ENCODE measurements around the gene COL5A1.

The COL5A1 gene

GRCh38 chr9:134641173-134641989 lies at the start of gene COL5A1:
Gene COL5A1, plus strand, starts transcription at chr9:134641803. Its CDS starts 385 bp downstream, at chr9:134642188.
- DNase-seq (ENCODE audit: low read depth in 2 of 2), result peak; percentile 87 to 91

- peak; percentile 73 to 76 for DNase-seq (ENCODE audit: low read depth in 2 of 2)
Observed at GRCh38 chr9:134592018-134592818, 49.4 kb upstream of the COL5A1 start.

GRCh38 chr9:134592819-134593200 lies 48.8 kb upstream of the COL5A1 start:
- DNase-seq (ENCODE audit: low read depth in 2 of 2), result no peak

DNA sequence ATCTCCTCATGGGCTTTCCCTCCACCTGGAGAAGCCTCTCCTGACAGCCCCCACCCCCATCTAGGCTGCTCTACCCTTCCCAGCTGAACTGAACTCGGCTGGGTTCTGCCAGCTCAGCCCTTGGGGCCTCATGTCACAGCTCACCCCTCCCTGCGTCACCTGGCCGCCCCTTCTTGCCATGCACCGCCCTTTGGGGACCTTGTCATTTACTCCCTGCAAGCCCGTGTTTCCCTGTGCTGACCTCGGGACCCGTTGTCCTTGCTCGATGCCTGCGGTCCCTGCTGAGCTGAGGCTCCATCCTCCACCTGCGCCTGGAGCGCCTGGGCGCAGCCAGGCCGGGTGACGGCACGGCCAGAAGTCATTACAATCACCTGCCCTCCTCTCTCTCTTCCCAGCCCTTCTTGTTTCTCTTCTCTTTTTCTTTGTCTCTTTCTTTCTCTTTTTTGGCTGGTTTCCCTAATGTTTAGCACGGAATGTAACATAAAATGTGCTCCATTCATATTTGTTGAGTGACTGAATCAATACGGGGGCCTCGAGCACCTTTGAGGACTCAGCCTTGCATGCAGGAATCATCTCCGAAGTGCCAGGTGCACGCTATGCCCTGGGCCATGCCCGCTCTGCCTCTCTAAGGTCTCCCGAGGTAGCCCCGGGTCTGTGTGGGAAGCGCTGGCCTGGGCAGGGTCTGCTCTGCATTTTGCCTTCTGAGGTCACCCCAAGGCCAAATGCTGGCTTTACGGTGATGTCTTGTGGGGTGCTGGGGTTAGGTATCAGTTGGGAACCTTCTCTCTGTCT lies 48.1 kb upstream of the COL5A1 start:
- no peak for DNase-seq (ENCODE audit: low read depth in 2 of 2)

- DNase-seq (ENCODE audit: low read depth in 2 of 2), result no peak
Observed at GRCh38 chr9:134594078-134594941, 47.3 kb upstream of the COL5A1 start.

DNA sequence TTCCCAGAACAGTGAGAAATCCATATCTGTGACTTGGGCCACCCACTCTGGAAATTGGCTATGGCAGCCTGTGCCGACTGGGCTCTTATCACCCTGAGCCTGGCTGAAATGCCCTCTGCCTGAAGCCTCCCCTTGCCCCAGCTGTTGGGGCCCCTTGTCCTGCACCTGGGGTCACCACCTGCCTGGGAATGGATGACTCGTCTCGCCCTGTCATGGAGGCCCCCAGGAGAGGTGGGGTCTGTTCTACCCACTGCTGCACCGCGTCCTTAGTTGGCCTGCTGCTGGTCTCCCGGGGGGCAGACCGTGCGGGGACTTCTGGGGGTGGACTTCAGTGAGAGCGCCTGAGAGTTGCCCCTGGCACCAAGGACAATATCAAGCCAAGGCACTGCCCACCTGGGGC lies 46.6 kb upstream of the COL5A1 start:
- DNase-seq (ENCODE audit: low read depth in 2 of 2), result no peak

DNA sequence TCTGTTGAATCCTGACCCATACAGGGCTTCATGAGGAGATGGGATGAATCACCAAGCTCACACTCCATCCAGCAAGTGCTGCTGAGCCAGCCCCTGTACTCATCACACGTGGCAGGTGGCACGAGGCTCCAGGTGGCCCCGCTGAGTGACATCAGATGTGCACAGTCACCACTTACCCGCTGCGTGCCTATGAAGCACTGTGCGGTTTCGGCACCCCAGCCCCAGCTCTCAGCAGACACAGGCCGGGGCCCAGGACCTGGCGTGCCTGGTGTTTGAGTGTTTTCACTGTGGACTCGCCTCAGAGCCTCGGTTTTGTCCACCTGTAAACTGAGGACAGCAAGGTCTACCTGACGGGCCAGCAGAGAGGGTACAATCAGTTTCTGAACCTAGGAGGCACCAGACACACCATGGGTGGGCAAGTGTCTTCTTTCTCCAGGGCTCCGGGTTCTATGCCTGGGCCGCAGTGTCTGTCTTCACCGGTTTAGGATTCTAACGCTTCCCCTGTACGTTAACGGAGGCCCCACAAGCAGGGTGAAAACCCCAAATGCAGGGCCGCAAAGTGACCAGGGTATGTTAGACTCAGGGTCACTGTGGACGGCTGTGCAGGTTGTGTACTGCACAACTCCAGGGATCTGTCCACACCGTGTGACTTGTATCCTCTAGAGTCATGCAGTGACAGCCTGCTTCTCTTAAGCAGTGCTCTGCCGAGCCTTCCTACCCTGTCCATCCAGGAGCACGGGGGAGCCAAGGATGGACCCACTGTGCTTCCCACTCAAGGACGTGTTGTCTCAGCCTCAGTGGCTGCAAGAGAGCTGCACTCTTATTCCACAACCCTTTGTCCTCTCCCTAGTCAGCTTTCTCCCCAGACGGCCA lies 44.3 kb upstream of the COL5A1 start:
- no peak for DNase-seq (ENCODE audit: low read depth in 2 of 2)

GRCh38 chr9:134597957-134598883 lies 43.4 kb upstream of the COL5A1 start:
- no peak for DNase-seq (ENCODE audit: low read depth in 2 of 2)

- no peak for DNase-seq (ENCODE audit: low read depth in 2 of 2)
Observed at GRCh38 chr9:134598884-134599245, 42.7 kb upstream of the COL5A1 start.

DNA sequence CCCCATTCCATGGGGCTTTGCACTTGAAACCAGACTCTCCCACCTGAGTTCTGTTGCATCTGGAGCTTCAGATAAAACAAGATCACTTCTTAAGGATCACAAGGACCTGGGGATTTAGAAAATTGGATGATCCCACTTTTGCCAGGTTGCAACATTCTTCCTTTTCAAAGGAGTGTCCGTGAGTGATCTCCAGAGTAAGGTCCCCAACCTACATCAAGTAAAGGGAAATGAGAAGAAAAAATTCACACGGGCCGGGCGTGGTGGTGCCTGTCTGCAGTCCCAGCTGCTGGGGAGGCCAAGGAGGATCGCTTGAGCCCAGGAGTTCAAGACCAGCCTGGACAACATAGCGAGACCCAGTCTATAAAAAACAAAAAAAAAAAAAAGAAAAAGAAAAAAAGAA lies 41.2 kb upstream of the COL5A1 start:
- DNase-seq (ENCODE audit: low read depth in 2 of 2), result no peak

DNA sequence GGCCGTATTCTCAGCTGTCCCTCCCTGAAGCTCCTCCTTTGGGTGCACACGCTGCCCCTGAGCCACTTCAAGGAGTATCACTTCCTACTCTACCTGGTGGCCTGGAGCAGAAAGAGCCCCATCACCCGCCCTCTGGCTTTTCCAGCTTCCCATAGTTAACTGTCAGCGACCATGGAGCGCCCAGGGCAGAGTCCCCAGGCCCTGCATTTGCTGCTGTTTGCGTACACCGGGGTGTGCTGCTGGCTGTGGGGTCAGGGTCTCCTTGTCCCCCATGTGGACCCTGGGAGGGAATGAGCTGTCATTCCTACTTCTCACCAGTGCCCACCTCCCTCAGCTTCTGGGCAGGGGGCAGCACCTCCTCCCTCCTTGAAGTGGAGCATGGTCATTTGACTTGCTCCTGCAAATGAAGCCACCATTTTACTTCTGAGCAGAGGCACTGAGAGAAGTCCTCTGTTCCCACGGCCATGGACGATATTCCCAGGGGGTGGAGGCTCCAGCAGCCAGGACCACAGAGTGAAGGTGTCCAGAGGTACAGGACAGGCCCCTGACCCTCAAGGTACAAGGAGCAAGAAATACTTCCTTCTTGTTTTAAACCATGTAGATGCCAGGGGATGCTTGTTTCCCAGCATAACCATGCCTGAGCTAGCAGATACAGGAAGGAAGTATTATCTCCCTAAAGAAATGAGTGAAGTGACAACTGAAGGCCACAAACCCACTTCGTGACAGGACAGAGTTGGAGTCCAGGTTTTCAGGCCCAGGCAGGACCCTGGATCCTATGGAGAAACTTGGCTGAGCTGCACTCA lies 40.6 kb upstream of the COL5A1 start:
- DNase-seq (ENCODE audit: low read depth in 2 of 2), result no peak

DNA sequence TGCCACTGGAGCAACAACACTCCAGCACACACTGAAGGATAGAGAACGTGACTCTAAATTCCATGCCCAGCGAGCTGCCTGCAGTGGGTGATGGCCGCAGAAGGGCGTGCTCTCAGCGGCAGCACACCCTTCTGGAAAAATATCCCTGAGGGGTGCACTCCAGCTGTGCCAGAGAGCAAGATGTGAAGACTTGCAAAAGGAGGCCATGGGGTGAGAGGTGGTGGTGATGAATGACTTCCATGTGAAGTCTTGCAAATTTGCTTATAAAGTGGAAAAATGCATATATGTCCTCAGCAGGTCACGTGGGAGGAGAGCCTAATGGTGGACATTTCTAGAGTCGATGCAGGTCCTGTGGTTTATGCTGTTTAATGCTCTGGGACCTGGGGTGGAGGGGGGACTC lies 39.8 kb upstream of the COL5A1 start:
- DNase-seq (ENCODE audit: low read depth in 2 of 2), result no peak

GRCh38 chr9:134602547-134603362 lies 38.8 kb upstream of the COL5A1 start:
- peak; percentile 99 for DNase-seq (ENCODE audit: low read depth in 2 of 2)

DNA sequence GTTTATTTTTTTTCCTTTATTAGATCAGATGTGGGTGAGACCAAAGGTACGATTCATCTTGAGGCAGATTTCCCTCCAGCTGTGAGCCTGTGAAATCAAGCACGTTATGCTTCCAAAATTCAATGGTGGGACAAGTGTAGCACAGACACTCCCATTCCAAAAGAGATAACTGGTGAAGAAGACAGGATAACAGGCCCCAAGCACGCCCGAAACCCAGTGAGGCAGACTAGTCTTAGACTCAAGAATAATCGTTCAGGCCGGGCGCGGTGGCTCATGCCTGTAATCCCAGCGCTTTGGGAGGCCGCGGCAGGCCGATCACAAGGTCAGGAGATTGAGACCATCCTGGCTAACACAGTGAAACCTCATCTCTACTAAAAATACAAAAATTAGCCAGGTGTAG lies 36.8 kb upstream of the COL5A1 start:
- no peak for DNase-seq (ENCODE audit: low read depth in 2 of 2)

DNA sequence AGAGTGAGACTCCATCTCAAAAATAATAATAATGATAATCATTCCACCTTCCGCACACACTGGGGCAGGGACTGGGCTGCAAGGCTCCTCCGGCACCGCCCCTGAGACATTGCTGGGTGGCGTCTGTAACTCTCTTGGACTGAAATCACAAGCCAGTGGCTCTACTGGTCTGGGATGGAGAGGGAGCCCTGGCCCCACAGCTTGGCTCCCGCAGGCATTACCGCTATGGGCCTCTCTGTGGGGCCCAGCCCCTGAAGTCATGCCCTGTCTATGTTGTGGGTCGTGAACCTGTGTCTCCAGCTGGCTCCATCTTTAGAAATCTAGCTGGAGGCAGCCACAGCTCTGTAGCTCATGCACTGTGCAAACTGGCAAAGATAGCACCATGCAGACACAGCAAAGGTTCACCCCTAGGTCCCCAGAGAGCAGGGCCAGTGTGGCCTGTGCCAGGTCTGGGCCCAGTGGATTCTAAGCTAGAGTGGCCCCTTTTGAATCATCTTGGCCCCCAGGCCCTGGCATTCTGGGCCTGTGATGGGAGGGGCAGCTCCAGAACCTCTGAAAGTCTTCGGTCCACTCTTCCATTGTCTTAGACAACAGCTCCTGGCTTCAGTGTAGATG lies 36.1 kb upstream of the COL5A1 start:
- DNase-seq (ENCODE audit: low read depth in 2 of 2), result no peak

- no peak for DNase-seq (ENCODE audit: low read depth in 2 of 2)
Observed at GRCh38 chr9:134605966-134606357, 35.6 kb upstream of the COL5A1 start.

All from fibroblast of skin of left biceps (primary cell).